Left ventricle myocardium inferior (tissue), 1 donor: ENCODE data around the gene FBXL4. TPM values are rescaled to one million over a fixed set of nuclear protein-coding genes. Genes with fewer than 3 reads are reported as not detected.

Source experiments
- DNase-seq: peaks from one replicate; pipeline ENCODE4 v3.0.0-alpha.2; 2020
- H3K27ac ChIP-seq: fragments of 200-600 bp; replicated peaks from 2 replicates; pipeline ENCODE4 v1.8.0; 2021
- H3K27me3 ChIP-seq: fragments of 200-600 bp; 2 replicates; pipeline ENCODE4 v1.8.0; 2021; ENCODE audit warnings: low read depth
- H3K36me3 ChIP-seq: fragments of 200-600 bp; 2 replicates; pipeline ENCODE4 v1.8.0; 2021
- H3K4me1 ChIP-seq: fragments of 200-600 bp; 2 replicates; pipeline ENCODE4 v1.8.0; 2021
- H3K4me3 ChIP-seq: fragments of 200-600 bp; 2 replicates; pipeline ENCODE4 v1.8.0; 2021; ENCODE audit warnings: mild to moderate bottlenecking, moderate library complexity
- H3K9me3 ChIP-seq: fragments of 200-600 bp; replicated peaks from 2 replicates; pipeline ENCODE4 v1.8.0; 2021
- intact Hi-C: fragments of 100-400 bp; cut with micrococcal nuclease; formaldehyde crosslinking; loops from one replicate; pipeline ENCODE4 v1.11.0; 2022
- total RNA-seq: library from RNA; stranded (reverse); fragmentation: NEBNext Ultra II Directional; extraction: Animal tissue kit (Norgen Biotek cat#: 25700); gene quantifications from one replicate; pipeline ENCODE4 v1.2.1, GENCODE V29; 2021
- TF ChIP-seq, protein P1 (sequence below): fragments of 200-600 bp; IDR thresholded peaks from 2 replicates; pipeline ENCODE4 v1.8.0; 2021; ENCODE audit warnings: antibody characterized with exemption, mild to moderate bottlenecking, borderline replicate concordance
- donor health status: DM: no; HTN: yes; CAD: no; lungs with severe emphysema.

Gene FBXL4
- total RNA-seq, 1 donor from 2014 or later = 17.2 TPM

DNA sequence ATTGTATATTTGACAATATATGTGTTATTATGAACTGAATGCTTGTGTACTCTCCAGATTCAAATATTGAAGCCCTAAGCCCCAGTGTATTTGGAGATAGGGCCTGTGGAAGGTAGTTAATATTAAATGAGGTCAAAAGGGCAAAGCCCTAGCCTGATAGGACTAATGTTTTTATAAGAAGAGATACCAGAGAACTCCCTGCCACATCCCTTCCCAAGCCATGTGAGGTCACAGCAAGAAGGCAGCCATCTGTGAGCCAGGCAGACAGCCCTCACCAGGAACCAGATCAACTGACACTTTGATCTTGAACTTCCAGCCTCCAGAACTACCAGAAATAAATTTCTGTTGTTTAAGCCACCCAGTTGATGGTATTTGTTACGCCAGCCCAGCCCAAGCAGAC lies 36.4 kb upstream of the FBXL4 start:
- no peaks in the 10 kb centered on the region for H3K36me3 ChIP-seq
- TF ChIP-seq, protein P1, sequence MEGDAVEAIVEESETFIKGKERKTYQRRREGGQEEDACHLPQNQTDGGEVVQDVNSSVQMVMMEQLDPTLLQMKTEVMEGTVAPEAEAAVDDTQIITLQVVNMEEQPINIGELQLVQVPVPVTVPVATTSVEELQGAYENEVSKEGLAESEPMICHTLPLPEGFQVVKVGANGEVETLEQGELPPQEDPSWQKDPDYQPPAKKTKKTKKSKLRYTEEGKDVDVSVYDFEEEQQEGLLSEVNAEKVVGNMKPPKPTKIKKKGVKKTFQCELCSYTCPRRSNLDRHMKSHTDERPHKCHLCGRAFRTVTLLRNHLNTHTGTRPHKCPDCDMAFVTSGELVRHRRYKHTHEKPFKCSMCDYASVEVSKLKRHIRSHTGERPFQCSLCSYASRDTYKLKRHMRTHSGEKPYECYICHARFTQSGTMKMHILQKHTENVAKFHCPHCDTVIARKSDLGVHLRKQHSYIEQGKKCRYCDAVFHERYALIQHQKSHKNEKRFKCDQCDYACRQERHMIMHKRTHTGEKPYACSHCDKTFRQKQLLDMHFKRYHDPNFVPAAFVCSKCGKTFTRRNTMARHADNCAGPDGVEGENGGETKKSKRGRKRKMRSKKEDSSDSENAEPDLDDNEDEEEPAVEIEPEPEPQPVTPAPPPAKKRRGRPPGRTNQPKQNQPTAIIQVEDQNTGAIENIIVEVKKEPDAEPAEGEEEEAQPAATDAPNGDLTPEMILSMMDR = no peak
- intact Hi-C loops = no loop called here
- no peak overlapping the region for H3K4me3 ChIP-seq
- H3K27me3 ChIP-seq = no peaks in the 10 kb centered on the region
- no peak overlapping the region for H3K27ac ChIP-seq
- peaks cover 13% of the 10 kb centered on the region for H3K4me1 ChIP-seq
- no peaks in the 10 kb centered on the region for H3K9me3 ChIP-seq
- no peak for DNase-seq

DNA sequence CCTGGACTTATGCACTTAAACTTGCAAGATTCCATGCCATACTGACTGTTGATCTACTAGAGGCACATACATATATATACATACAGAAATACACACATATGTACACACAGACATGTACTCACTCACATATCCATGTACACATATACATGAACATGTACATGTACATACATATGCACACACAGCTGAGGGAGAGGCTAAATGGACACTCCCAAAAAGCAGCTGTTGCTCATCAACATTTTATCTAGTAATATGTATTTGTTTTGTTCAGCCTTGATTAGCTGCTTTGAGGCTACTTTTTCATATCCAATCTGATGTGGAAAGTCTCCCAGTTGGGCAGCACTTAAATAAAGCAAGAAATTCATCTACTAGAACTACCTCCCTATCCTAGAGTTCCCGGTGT lies 33.7 kb upstream of the FBXL4 start:
- Histone ChIP-seq H3K9me3 (no peaks in the 10 kb centered on the region), H3K27me3 (no peaks in the 10 kb centered on the region), H3K4me3 (no peak overlapping the region), H3K4me1 (peaks cover 38% of the 10 kb centered on the region), H3K27ac (no peak overlapping the region), H3K36me3 (no peaks in the 10 kb centered on the region)
- intact Hi-C loops = no loop called here
- TF ChIP-seq, protein P1 = no peak
- DNase-seq = no peak

DNA sequence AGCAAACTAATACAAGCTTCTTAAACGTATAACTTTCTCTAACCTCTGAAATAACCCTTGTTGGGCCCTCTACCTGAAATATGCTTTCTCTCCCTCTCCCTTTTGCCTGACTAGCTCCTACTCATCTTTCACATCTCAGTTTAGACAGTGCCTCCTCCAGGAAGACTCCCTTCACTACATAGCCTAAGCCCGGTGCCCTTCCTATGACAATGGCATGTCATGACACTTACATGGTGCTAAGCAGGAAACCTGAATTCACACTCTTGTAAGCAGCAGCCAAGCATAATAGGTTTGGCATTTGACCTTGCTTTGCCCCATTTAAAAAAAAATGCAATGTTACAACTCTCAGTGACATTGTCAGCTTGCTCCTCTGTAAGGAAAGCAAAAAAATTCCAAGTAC lies 33.1 kb upstream of the FBXL4 start:
- Histone ChIP-seq H3K4me1 (peaks cover 39% of the 10 kb centered on the region), H3K27me3 (no peaks in the 10 kb centered on the region), H3K4me3 (no peak overlapping the region), H3K27ac (no peak overlapping the region), H3K9me3 (no peaks in the 10 kb centered on the region), H3K36me3 (no peaks in the 10 kb centered on the region)
- DNase-seq = no peak
- TF ChIP-seq, protein P1 = no peak
- intact Hi-C loops = no loop called here

DNA sequence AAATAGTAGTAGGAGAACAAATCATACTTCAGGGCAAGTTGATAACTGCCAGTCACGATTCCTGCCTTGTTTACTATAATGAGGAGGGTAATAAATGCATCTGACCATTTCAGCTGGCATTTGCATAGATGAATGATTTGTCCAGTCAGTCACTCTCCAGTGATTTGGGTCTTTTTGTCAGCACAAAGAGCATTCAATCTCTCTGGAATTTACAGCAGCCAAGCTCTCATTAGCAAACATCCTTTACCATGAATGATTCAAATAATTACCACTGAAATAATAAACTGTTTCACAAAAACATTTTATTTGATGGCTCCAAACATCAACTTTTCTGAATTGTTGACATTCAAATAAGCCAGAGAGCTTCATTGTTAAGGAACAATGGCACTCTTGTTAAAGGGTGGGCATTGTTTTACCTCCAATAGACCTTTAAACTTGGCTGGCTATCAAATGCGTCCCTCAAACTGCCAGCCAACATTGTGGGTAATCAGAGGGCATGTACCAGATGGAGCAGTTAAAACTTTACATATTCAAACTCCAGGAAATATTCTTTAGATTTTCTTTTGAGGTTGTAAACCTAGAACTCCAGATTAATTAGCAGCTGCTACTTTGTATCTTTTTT lies 30.0 kb upstream of the FBXL4 start:
- Histone ChIP-seq H3K36me3 (no peaks in the 10 kb centered on the region), H3K9me3 (no peaks in the 10 kb centered on the region), H3K27me3 (no peaks in the 10 kb centered on the region), H3K4me3 (no peak overlapping the region), H3K4me1 (peaks cover 38% of the 10 kb centered on the region), H3K27ac (peak overlapping the region; percentile 16)
- no peak for DNase-seq
- intact Hi-C loops = no loop called here
- TF ChIP-seq, protein P1 = no peak

DNA sequence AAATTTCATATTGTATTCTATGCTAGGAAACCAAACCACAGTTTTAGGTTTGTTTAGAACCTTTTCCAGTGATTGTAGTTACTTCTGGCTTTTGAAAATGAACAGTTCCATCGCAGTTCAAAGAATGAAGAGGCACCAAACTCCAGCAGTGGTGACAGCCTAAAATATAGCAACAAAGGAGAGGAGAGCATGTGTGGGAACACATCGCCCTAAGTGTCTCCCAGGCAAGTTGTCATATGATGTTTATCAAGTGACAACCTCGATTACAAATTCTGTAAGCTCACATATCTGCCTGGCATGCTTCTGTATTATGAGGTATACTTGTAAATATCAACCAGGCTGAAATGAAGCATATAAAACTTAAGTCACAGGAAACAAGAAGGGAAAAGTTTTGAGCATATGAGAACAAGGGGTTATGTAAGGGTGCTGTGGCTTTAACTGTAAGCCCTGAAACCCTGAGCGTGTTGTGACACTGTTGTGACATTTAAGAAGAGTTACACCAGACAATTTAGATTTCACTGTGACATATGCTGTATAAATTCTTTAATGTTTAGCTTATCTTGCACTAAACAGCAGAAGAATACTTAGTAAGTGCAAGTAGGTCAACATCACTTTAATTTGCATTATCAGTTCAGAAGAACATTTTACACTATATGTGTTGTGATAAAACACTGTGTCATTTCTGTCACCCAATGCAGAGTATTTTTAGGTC lies 29.1 kb upstream of the FBXL4 start:
- no peaks in the 10 kb centered on the region for H3K36me3 ChIP-seq
- H3K27ac ChIP-seq = peak overlapping the region; percentile 16
- intact Hi-C loops = no loop called here
- no peaks in the 10 kb centered on the region for H3K27me3 ChIP-seq
- H3K4me1 ChIP-seq = peaks cover 38% of the 10 kb centered on the region
- no peak overlapping the region for H3K4me3 ChIP-seq
- TF ChIP-seq, protein P1 = no peak
- no peak for DNase-seq
- no peaks in the 10 kb centered on the region for H3K9me3 ChIP-seq
